ENCODE measurements around the gene FMNL2. TPM values are rescaled to one million over a fixed set of nuclear protein-coding genes. Genes with fewer than 3 reads are reported as not detected.
A peak's percentile ranks its signal among the peaks of the same experiment; 100 is the strongest.

The FMNL2 gene
- total and polyA plus RNA-seq, 12 donors: 3.3 to 16.0 (median 4.5) TPM

GRCh38 chr2:152427902-152428301 lies 92.9 kb downstream of the FMNL2 start:
- ATAC-seq (no peak), DNase-seq (no peak)
- Histone ChIP-seq H3K27ac (no peak overlapping the region), H3K4me1 (peaks cover 0 to 29% (median 17%) of the 10 kb centered on the region in 9 donors), H3K4me3 (no peak overlapping the region), H3K27me3 (no peaks in the 10 kb centered on the region), H3K9me3 (no peaks in the 10 kb centered on the region), H3K36me3 (no peaks in the 10 kb centered on the region)
- no peak for TF ChIP-seq CTCF (IDR thresholded peaks at IDR 0.05)
- intact Hi-C loops (cut with DNase I): loop anchor here in 1 of 10 donors (10.0 kb wide), 1 partner anchor 93 kb away; the partner anchor contains the start of gene FMNL2
- WGBS, 2 donors: 73 to 74% methylated on average over 1 of the region's 1 CpG

GRCh38 chr2:152428800-152429582 lies 94.0 kb downstream of the FMNL2 start:
- Histone ChIP-seq H3K27ac (no peak overlapping the region), H3K27me3 (no peaks in the 10 kb centered on the region), H3K4me1 (peaks cover 0 to 40% (median 24%) of the 10 kb centered on the region in 9 donors), H3K36me3 (no peaks in the 10 kb centered on the region), H3K9me3 (no peaks in the 10 kb centered on the region), H3K4me3 (no peak overlapping the region)
- intact Hi-C loops (cut with DNase I): loop anchor here in 1 of 10 donors (10.0 kb wide), 1 partner anchor 94 kb away; the partner anchor contains the start of gene FMNL2
- no peak for TF ChIP-seq CTCF (IDR thresholded peaks at IDR 0.05)
- ATAC-seq: no peak
- 82 to 83% methylated on average over 8 of the region's 8 CpGs for WGBS, 2 donors
- no peak for DNase-seq

GRCh38 chr2:152430876-152431275 lies 95.9 kb downstream of the FMNL2 start:
- Histone ChIP-seq H3K27ac (peak overlapping the region in 1 of 10 donors; percentile 71), H3K4me1 (peaks cover 0 to 47% (median 24%) of the 10 kb centered on the region in 9 donors), H3K4me3 (no peak overlapping the region), H3K27me3 (no peaks in the 10 kb centered on the region), H3K36me3 (no peaks in the 10 kb centered on the region), H3K9me3 (no peaks in the 10 kb centered on the region)
- DNase-seq: no peak
- 60 to 63% methylated on average over 1 of the region's 1 CpG for WGBS, 2 donors
- ATAC-seq: no peak
- TF ChIP-seq CTCF (IDR thresholded peaks at IDR 0.05): no peak
- intact Hi-C loops (cut with DNase I): no loop called here

GRCh38 chr2:152431370-152432098 lies 96.6 kb downstream of the FMNL2 start:
- Histone ChIP-seq H3K4me1 (peaks cover 0 to 47% (median 24%) of the 10 kb centered on the region in 9 donors), H3K27ac (peak overlapping the region in 6 of 10 donors; percentile 25 to 71 (median 54)), H3K9me3 (no peaks in the 10 kb centered on the region), H3K4me3 (no peak overlapping the region), H3K27me3 (no peaks in the 10 kb centered on the region), H3K36me3 (no peaks in the 10 kb centered on the region)
- no peak for ATAC-seq
- WGBS, 2 donors: 79 to 85% methylated on average over 4 of the region's 4 CpGs
- no peak for TF ChIP-seq CTCF (IDR thresholded peaks at IDR 0.05)
- intact Hi-C loops (cut with DNase I): no loop called here
- DNase-seq: no peak
